Amniotic epithelial cell (primary cell): ENCODE results near the gene PDE10A.
"Not testable (repeated sequence)": the region's sequence is repeated elsewhere in the genome, so short reads cannot be mapped to it uniquely, and the experiment has no call there.

Experiments
- DNase-seq: peaks from one replicate; pipeline ENCODE4 v3.0.0-alpha.2; 2010; ENCODE audit warnings: low read depth

PDE10A gene

DNA sequence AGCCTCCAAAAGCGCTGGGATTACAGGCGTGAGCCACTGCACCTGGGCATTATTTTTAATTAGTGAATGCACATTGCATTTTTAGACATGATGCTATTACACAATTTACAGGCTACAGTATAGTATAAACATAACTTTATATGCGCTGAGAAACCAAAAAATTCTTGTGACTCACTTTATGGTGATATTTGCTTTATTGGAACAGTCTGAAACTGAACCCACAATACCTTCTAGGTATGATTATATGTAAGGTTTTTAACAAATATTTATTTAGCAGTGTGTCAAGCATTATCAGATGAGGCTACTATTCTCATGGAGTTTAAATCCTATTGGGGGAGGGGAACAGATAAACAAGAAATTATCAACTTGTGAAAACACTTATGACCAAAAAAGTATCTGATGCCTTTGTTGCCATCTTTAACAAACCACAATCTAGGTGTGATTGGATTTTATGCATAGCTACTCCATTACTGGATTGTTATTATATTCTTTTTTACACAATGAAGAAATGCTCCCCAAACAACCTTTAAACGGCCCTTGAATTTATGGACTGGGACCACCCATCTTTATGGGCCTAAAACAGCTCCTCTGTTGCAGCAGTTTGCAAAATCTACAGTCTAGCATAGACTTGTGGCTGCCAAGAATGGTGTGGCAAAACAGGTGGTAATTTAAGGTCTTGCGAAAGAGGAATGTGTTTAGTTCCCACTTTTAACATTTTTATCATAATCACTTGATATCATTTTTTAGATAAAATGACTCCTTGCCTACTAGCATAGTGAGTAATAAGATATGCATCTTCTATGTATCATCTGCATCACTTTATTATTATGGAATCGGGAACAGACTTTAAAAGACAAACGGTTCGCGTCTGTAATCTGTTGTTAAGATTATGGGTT is 194.5 kb downstream of the PDE10A start:
- peak; percentile 81 for DNase-seq

DNA sequence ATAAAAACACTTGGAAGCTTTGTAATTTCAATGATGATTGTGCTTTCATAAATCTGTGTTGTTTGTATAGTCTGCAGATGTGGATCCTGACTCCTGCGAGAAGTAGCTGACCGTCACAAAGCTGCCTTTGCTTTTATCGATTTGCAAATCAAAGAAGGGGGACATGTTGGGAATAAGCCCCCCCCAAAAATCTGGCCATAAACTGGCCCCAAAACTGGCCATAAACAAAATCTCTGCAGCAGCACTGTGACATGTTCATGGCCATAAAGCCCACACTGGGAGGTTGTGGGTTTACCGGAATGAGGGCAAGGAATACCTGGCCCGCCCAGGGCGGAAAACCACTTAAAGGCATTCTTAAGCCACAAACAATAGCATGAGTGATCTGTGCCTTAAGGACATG is 199.5 kb downstream of the PDE10A start:
- not testable (repeated sequence) for DNase-seq

DNA sequence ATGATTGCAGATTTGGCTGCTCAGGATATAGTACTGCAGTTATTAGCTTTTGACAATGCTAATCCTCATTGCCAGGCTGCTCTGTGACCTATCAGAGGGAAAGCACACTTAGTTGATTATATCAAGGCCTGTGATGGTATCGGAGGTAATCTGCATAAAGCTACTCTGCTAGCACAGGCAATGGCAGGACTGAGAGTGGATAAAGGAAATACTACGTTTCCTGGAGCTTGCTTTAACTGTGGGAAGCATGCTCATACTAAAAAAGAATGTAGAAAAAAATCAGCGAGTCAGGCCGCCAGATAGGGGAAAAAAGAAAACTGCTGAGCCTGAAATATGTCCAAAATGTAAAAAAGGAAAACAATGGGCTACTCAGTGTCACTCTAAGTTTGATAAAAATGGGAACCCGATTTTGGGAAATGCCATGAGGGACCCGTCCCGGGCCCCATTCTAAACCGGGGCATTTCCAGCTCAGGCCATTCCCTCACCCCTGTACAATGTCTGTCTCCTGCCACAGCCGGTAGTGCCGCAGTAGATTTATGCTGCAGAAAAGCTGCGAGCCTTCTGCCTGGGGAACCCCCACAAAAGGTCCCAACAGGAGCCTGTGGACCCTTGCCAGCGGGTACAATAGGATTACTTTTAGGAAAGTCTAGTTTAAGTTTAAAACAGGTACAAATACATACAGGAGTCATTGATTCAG is 203.3 kb downstream of the PDE10A start:
- DNase-seq = not testable (repeated sequence)

DNA sequence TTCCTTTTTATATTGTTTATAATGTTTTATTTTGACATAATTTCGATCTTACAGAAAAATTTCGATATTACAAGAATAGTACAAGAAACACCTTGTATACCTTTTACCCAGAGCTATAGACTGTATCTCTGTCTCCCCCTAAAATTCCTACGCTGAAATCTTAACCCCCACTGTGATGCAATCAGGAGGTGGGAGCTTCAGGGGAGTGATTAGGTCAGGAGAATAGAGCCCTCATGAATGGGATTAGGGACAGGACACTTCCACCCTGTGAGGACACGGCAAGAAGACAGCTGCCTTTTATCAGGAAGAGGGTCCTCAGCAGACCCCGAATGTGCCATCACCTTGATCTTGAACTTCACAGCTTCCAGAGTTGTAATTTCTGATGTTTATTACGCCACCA is 204.9 kb downstream of the PDE10A start:
- DNase-seq = no peak

DNA sequence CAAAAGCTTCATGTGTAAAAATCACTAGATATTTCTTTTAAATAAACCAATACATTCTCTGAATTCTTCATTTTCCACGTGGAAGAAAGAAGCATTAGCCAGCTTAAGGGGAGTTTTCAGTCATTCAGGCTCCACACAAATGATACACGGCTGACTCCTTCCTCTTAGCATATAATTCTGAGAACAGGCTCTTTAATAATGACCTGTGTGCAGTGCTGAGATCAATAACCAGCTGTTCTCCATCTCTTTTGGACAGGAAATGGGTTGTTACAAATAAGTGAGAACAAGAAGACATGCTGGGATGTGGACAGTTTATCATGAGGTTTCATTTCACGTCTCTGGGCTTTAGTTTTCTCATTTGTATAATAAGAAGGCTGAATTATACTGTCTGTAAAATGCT is 206.8 kb downstream of the PDE10A start:
- DNase-seq = no peak

DNA sequence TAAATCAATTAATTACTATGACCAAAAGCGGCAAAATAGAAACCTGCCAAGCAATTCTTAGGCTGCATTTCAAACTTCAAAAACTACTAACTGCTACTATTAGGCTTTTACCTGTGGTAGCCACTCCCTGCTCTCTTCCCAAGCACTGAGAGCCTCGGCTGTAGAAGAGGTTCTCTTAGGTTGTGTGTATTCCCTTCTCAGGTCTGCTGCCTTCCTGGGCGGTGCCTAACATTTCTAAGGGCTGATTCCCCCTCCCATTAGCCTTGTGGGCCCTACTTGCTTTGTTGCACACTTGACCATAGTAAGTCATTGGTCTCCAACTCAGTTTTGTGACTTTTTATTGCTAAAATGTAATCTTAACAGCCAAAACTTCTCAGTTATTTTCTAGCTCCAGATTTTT is 207.6 kb downstream of the PDE10A start:
- DNase-seq = no peak

DNA sequence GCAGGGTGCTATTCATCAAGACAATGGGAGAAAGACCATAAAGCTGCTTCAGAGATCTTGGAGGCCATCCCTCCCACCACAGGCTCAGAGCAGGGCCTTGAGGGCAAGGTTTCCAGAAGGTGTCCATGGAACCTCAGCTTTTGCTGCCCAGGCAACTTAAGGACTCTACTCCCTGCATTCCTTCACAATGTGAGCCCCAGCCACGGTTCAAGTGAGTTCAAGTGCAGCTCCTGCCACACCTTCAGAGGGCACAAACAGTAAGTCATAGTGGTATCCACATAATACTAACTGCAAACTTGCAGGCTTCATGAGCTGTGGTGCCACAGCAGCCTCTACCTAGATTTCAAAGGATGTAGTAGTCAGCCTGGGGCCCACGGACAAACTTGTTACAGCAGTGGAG is 209.6 kb downstream of the PDE10A start:
- DNase-seq = no peak

DNA sequence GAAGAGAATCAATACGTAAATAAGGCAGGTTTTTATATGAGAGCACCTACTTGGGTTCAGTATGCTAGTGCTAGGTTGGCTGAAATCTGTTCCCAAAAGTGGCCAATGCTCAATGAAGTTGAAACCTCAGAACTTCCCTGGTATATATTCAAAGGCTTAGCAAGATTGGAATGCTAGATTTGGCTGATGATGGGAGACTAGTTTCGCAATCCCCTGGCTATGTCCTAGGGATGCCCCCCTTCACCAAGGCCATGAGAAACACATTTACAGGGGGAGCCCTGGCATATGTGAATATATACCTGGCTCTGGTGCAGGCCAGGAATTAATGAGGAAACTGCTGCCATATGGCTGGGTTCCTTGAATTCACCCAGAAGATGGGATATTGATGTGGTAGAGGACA is 211.2 kb downstream of the PDE10A start:
- peak; percentile 9 for DNase-seq

DNA sequence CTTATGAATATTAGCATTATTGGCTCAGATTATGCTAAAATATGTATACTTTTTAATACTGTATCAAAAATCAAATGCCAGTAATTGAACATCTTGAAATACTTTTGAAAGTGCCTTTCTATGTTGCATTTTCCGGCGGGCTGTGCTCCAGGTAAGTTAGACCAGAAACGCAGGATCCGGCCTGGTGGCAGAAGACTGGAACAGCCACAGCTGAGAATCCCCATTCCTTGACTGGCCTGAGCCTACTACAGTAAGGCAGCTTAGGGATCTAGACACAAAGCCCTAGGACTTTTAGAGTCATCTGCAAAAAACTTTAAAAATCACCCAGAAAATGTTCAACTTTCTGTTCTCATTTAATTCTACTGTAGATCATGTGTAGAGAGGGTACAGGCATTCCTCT is 214.8 kb downstream of the PDE10A start:
- DNase-seq = no peak

DNA sequence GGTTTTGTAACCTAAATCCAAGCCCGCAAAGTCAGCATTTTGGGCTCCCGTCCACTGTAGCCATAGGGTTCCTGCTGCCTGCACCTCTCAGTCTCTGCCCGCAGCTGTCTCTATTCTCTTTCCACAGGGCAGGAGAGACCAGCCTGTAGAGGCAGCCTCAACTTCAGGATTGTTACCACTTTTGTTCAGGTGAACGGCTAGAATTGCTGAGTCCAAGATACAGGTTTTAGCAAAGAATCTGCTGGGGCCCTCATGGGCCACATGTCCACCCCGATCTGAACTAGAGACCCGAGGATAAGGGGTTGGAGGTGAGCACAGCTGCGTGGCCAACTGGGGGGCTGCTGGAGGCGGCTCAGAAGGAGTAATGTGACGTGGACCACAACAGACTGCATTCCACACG is 215.9 kb downstream of the PDE10A start:
- DNase-seq = no peak

DNA sequence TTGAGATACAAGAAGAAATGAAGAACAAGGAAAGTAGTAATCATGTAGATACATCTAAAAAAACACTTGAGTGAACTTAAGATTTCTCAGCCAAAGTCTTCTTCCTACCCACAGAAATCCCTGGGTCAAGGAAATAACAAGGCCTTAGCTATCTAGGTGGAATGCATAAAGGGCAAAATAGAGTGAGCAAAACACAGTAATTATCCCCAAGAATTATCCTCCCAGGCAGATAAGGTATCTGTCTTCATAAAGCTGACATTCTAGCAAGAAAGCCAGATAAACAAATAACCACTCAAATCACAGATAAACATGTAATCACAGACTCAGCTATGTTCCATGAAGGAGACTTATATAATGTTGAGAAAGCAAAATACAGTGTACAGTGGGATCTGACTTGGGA is 216.7 kb downstream of the PDE10A start:
- DNase-seq = peak; percentile 81

DNA sequence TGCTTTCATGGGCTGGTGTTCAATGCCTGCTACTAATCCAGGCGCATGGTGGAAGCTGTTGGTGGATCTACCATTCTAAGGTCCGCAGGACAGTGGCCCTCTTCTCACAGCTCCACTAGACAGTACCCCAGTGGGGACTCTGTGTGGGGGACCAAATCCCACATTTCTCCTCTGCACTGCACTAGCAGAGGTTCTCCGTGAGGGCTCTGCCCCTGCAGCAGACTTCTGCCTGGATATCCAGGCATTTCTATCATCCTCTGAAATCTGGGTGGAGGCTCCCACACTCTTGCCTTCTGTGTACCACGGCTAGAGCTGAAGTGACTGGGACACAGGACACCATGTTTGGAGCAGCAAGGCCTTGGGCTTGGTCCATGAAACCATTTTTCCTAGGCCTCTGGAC is 219.6 kb downstream of the PDE10A start:
- DNase-seq = no peak

DNA sequence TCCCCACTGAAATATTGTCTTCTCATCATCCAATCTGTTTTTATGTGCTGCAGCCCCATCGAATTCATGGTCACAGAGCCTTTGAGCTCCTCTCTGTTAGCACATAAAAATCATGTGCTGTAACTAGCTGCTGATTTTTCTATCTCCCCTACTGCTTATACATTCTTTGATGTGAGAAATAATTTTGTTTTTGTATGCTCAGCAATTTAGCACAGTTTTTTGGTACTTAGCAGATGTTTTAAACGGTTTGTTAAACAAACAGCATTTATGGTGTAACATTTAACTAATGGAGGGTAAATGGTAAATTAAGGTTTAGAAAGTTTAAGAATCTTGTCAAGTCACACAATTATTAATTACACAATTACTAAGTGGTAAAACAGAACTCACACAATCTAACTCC is 221.9 kb downstream of the PDE10A start:
- no peak for DNase-seq

DNA sequence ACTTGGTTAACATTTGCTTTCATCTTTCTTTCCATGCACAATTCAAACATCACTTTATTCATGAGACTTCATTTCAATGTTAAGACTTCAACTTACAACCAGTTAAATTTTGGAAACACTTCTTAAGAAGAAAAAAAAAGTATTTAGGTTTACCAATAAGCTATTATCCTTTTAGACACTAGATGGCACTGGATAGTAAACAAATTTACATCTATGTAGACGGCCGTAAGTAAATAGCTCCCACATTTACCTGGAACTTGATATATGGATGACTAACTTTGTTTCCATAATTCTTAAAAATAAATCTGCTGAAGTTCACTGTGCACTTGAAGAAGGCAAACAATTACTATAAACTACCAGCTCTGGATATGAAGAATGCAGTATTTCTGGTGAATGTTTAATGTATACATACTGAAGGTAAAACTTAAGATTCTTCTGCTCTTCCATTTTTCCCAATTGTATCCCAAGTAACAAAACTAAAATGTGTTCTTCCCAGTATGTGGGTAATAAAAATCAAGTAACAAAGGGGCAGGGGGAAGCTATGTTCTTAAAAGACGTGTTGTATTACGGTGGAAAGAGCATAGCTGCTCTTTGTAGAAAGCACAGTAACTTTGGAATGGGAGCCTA is 223.0 kb downstream of the PDE10A start:
- DNase-seq = peak; percentile 69

DNA sequence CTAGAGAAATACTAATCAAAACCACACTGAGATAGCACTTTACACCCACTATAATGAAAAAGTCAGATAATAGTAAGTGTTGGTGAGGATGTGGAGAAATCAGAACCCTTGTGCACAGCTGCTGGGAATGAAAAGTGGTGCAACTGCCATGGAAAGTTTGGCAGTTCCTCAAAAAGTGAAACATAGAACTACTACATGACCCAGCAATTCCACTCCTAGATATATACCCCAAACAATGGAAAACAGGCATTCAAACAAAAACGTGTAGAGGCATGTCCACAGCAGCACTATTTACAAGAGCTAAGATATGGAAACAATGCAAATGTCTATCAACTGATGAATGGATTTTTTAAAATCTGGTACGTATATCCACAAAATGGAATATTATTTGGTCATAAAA is 236.1 kb downstream of the PDE10A start:
- DNase-seq = no peak

DNA sequence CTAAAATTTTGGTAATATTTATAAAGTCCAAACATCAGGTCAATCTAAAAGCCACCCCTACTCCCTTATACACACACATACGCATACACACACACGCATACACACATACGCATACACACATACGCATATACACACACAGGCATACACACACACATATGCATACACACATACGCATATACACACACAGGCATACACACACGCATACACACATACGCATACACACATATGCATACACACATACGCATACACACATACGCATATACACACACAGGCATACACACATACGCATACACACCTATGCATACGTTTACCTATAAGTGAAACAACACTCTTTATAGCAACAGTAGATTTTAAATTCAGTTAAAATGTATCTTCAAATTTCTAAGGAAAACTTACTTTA is 240.8 kb downstream of the PDE10A start:
- no peak for DNase-seq

DNA sequence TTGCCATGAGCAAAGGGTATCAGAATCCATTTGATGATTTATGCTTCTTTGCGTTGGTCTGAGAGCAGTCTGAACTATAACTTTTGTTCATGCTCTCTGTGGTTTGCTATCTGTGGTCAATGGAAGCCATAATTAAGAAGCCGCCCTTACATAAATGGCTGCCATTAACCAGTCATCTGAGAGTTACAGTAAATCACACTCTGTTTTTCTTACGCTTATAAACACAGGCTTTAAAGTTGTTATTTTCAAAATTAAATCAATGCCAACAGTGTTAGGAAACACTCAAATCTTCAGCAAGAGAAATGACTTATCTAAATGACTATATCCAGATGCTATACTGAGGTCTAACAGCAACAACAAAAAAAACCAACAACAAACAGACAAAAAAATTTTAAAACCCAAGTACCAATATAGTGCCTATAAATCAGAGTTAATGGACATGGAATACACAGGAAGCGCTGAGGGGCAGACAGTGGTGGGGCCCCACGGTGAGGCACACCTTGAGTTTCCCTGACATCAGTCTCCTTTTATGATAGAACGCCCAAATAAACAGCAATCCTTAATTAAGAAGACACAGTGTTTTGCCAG is 245.7 kb downstream of the PDE10A start:
- peak; percentile 56 for DNase-seq

DNA sequence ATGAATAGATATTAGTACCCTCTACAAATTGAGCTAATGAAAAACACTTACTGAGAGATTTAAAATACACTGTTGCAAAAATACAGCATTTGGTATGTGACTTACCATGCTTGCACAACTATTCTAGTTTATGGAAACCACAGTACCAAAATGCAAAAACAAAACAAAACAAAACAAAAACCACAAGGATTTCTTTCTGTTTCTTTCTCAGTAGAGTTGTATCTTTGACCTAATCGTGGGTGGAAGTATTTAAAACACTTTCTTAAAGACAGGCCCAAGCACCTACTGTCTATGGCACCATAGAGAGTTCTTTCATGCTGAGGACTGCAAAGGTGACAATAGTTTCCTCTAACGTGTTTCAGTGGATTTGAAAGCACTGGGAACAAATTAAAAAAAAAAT is 258.3 kb downstream of the PDE10A start:
- peak; percentile 49 for DNase-seq

DNA sequence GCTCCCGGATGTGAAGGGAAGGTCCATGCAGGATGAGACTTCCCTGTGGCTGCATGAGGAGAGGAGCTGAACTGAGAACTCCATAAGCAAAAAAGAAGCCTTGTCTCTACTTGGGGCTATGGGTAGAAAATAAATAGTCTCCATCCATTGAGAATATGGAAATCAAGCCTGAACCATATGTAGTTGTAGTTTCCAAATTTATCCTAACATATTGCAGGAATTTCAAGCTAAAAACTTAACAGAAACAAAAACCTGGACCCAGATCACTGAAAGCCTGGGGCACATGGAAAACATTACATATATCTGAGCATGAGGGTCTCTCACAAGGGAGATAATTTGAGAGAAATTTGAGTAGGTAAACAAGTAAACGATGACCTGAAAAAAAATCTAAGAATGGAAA is 258.7 kb downstream of the PDE10A start:
- DNase-seq = no peak

DNA sequence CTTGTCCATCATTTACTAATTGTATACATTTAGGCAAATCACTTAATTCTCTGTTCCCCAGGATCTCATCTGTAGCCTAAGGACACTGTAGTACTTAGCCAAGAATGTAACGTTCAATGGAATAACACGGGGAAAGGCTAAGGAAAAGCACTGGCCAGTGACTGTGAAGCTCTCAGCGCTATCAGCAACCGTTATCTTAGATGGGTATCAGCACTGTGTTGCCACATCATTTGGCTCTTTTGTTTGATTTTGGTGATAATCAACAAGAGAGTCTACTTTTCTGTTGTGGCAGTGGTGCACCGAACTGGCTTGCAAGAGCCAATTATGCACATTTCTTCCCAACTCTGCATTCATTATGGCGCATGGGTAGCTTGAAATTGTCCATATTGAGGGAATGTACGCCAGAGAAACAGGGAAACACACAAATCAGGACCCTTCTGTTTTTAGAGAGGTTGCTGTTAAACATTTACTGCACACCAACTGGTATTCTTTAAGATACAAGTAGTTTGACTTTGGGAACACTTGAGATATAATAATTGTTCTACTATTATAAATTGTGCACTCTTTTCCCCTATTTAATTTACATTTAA is 259.9 kb downstream of the PDE10A start:
- no peak for DNase-seq

DNA sequence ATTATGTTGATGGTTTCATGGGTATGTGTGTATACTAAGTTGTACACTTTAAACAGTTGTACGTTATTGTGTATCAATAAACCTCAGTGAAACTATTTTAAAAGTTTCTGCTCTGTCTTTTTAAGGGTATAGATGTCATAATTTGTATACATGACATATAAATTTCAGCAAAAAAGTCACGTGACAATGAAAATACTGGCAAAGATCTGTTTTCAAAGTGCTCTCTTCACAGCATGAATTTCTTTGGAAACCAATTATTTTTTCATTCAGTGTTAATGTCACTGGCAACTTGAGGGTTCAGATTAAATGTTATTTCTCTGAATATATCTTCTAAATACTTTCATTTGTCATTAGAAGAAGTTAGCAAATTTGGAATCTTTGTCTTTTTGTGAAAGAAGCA is 261.9 kb downstream of the PDE10A start:
- DNase-seq = no peak

DNA sequence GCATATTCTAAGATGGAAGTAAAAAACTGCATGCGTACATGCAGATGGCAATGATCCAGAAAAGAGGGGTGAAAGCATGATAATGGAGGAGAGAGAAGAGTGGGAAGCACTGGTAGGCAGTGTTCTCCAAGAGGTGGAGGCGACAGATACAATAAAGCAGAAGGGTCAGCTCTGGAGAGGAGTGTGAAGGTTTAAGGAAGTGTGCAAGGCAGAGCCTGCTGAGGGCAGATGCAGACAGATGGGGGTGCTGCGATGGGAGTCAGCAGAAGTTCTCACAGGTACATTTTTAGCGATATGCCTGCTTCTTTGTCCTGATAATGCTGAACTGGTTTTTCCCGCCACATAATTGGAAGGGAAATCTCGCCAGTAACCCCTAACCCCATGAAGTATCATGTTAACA is 272.6 kb downstream of the PDE10A start:
- DNase-seq = no peak
